Stimulated activated CD4-positive, alpha-beta T cell treated with anti-CD3 and anti-CD28 coated beads, Interleukin-4, amount 100 ng/mL, for 4 hours (primary cell): Measurements from ENCODE around the gene GPR39.
"Not testable (repeated sequence)": the region's sequence is repeated elsewhere in the genome, so short reads cannot be mapped to it uniquely, and the experiment has no call there.

ENCODE experiments used
- DNase-seq, 2 experiments: peaks; one replicate each; pipeline ENCODE4 v3.0.0-alpha.2; 2020

The GPR39 gene

DNA sequence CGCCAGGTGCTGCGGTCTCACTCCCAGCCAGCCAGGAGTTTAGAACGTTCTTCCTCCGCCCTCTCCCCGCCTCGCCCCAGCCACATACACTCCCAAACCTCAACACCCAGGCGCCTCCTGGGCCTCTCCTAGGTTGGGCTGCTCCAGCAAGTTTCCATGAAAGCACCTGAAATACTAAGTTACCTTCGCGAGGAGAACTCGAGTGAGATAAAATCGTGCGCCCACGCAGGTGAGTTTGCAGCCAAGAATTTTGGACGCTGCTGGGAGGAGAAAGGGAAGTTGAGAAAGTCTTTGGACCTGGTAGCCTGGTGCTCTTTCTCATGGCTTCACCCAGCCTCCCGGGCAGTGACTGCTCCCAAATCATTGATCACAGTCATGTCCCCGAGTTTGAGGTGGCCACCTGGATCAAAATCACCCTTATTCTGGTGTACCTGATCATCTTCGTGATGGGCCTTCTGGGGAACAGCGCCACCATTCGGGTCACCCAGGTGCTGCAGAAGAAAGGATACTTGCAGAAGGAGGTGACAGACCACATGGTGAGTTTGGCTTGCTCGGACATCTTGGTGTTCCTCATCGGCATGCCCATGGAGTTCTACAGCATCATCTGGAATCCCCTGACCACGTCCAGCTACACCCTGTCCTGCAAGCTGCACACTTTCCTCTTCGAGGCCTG, at the start of gene GPR39:
GPR39 (plus strand) TSS at position 83 of the 673 bp plus-strand sequence.
- no peak for DNase-seq

GRCh38 chr2:132368191-132368590, 48.4 kb upstream of the GPR39 start:
- DNase-seq = no peak

- no peak for DNase-seq
These were observed 44.3 kb upstream of the GPR39 start for GRCh38 chr2:132372276-132372675.

GRCh38 chr2:132373391-132374135, 43.0 kb upstream of the GPR39 start:
- no peak for DNase-seq

- DNase-seq = no peak
These were observed 42.5 kb upstream of the GPR39 start for GRCh38 chr2:132374151-132374550.

- DNase-seq = no peak
These were observed 42.1 kb upstream of the GPR39 start for GRCh38 chr2:132374551-132374950.

DNA sequence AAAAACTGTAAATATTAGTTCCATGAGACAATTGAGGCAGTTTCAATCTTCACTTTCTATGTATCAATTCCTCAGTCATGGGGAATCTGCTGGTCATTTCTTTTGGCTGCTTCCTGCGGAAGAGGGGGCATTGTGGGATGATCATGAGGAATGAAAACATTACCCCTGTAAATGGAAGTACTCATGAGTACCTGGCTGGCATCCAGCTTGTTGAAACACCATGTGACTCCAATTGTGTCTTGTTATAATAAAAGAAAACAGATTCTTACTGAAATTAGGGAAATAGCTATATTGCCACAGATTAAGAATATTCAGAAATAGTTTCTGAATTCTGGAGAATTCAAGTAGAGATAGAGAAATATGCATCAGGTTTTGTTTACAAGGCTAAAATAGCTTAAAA, 41.6 kb upstream of the GPR39 start:
- DNase-seq = no peak

GRCh38 chr2:132381376-132381775, 35.2 kb upstream of the GPR39 start:
- no peak for DNase-seq

DNA sequence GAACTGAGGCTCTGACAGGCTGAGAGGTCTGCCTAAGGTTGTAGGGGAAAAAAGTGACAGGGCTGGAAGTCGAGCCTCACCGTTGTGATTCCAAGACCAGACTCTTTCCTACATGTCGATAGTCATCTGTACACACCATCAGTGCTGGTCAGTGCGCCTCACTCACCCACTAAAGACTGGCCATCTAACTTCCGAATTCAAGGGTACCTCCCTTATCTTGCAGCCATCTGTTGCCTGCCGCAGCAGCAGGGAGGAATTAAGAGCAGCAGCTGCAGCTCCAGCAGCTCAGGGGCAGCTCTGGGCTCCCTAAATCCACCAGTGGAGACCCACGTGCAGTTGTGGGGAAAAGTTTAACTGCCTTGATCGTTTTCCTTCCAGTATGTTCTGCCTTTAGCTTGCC, 32.6 kb upstream of the GPR39 start:
- no peak for DNase-seq

- no peak for DNase-seq
These were observed 32.0 kb upstream of the GPR39 start for GRCh38 chr2:132384491-132385151.

GRCh38 chr2:132387126-132387525, 29.5 kb upstream of the GPR39 start:
- DNase-seq = no peak

DNA sequence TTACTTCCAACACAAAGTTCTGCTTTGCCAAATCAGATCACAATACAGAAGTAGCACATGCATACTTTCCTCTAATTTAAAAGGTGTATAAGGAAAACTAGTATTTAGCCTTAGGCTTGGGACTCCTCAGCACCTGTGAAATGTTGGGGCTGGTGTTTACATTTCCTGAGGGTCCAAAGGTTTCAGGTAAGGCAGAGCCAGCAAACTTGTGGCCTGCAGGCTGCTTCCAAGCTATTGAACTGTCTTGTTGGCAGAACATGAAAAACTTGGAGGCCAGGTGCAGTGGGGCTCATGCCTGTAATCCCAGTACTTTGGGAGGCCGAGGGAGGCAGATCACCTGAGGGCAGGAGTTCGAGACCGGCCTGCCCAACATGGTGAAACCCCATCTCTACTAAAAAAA, 26.5 kb upstream of the GPR39 start:
- DNase-seq = no peak

GRCh38 chr2:132391378-132391777, 25.2 kb upstream of the GPR39 start:
- no peak for DNase-seq

GRCh38 chr2:132392221-132392620, 24.4 kb upstream of the GPR39 start:
- DNase-seq = no peak

DNA sequence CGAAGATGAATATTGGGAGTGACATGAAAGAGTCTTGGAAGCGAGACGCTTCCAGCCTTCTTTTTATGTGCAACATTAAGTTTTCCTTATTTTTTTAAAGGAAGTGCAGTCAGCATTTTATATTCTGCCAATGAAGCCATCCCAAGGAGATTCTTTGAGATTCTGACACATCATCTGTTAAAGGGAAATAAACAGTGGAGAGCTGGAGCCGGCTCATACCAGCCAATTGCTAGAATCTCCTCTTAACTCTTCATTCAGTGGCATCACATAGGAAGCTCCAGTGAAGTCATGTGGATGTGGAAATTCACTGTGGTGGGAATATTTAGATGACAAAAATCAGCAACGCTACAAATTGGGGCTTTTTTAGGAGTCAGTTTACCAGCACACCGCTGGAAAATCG, 23.7 kb upstream of the GPR39 start:
- no peak for DNase-seq

GRCh38 chr2:132397042-132397441, 19.6 kb upstream of the GPR39 start:
- DNase-seq = not testable (repeated sequence)

DNA sequence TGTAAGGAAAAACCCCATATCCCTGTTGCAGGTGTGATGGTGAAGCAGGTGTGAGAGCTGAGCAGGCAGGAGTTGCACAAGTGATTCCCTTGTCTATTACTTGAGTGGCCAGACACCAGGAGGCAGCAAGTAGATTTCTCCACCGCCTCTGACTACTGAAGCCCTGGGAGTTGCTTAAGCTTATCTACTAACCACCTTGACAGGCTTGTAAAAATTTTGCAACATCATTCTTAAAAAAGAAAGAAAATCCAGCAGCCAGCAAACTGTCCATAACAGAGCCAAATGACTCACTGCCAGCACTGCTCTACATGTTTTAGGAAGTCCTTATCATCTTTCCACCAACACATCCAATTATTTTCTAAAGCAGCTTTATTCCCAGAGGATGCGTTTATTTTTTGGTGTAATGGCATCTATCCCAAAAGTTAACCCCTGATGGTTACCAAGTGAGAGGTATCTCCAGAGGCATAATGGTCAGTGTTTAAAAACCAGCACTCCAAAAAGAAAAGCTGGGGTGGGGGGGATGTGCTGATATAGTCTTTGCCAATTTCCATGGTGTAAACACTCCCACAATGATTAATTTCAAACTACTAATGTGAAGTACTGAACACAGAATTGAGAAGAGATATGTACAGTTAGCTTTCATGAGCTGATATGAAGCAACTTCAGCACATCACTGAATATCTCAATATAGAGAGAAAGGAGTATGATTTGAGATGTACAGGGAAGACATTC, 16.3 kb upstream of the GPR39 start:
- no peak for DNase-seq

DNA sequence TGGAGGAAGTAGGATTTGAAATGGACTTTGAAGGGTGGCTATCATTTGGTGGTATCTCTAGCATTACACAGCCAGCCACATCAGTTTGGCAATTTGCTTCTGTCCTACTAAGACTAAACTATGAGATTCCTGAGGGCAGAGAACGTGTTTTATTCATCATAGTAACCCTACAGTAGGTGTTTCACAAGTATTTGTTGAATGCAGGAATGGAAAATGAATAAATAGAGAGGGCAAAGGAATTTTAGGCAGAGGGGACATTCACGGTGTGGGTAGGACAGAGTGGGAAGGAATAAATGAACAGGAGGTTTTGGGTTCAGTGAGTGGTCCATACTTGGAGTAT, 15.7 kb upstream of the GPR39 start:
- DNase-seq = no peak

DNA sequence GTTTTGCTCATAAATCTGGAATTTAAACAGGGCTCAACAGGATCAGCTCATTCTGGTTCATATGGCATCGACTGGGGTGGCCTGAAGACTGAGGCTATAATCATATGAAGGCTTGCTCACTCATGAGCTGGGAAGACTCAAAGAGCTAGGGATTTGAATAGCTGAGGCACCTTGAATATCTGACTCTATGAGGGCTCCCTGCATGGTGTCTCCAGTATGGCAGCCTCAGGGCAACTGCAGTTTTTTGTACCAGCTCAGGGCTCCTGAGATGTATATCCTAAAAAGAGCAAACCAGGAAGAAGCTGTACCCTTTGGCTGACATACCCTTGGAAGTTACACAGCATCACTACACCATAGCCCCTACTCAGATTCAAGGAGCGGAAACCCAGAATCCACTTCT, 15.3 kb upstream of the GPR39 start:
- DNase-seq = no peak

- no peak for DNase-seq
These were observed 13.5 kb upstream of the GPR39 start for GRCh38 chr2:132403146-132403545.

- no peak for DNase-seq
These were observed 12.5 kb upstream of the GPR39 start for GRCh38 chr2:132404056-132404455.

DNA sequence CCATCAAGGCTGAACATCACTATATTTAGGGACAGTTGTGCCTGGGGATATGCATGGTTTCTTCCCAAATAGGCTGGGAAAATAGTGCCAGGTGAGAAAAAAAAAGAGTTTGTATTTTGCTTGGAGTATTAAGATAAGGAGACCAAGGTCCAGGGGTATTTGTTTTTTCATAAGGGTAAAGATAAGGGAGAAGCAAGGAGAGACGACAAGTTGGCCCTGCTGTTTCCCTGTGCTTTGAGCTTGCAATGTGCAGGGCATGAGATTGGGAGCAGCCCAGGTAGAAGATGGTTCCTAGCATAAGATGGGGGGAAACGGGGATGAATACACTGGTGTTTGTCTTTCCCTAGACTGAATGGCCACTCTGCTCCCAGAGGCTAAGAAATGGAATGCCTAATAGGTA, 8.8 kb upstream of the GPR39 start:
- DNase-seq = no peak

DNA sequence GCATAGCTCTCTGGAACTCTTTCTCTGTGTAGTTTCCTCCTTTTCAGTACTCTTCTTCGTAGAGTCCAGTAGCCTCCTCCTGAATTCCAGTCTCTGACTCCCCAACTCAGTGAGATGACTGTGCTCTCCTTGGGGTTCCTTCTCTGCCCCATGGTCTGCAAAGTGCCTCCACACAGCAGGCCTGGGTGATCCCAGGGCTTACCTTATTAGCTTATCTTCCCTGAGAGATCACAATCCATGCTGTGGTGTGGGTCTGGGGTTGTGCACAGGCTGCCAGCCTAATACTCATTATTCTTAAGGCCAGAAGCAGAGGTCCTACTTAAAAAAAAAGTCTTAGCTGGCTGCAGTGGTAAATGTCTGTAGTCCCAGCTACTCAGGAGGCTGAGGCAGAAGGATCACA, 4.6 kb upstream of the GPR39 start:
- no peak for DNase-seq

- DNase-seq = no peak
These were observed 2.5 kb upstream of the GPR39 start for GRCh38 chr2:132414081-132414480.
